WTC11 (cell line): ENCODE measurements around the gene GPN2.

ENCODE experiments used
- ATF2 ChIP-seq: sonication (generic); formaldehyde crosslinking; IDR thresholded peaks from 2 replicates; pipeline ENCODE4 v1.8.1; 2022; ENCODE audit warnings: low read depth, missing genetic modification reagents, borderline replicate concordance
- CTCF ChIP-seq: fragments of 200-600 bp; IDR thresholded peaks from 2 replicates; pipeline ENCODE4 v1.8.0; 2022; ENCODE audit warnings: antibody characterized with exemption

GRCh38 chr1:26882696-26883463 lies 7.2 kb downstream of the GPN2 start:
- TF ChIP-seq CTCF (no peak), ATF2 (CRISPR knock-in tag) (no peak)
